GM06990 (cell line): ENCODE measurements around the gene MORN5.

ENCODE experiments used
- DNase-seq: peaks from one replicate; pipeline ENCODE4 v3.0.0-alpha.2; 2011; ENCODE audit not compliant: insufficient read length; ENCODE audit errors: extremely low read depth
- H3K27me3 ChIP-seq: replicated peaks from 2 replicates; pipeline ENCODE4 v1.6.0; 2011; ENCODE audit warnings: low read length; ENCODE audit not compliant: control insufficient read depth, insufficient read depth
- H3K36me3 ChIP-seq: 2 replicates; pipeline ENCODE4 v1.5.1; 2011; ENCODE audit warnings: low read length; ENCODE audit not compliant: control insufficient read depth, insufficient read depth
- H3K4me3 ChIP-seq: replicated peaks from 2 replicates; pipeline ENCODE4 v1.5.1; 2011; ENCODE audit warnings: low read depth, mild to moderate bottlenecking, control low read depth, low read length
- CTCF ChIP-seq: IDR thresholded peaks from 2 replicates; pipeline ENCODE4 v1.5.1; 2011; ENCODE audit warnings: low read length, control low read depth, mild to moderate bottlenecking, inconsistent platforms; ENCODE audit not compliant: insufficient read depth, poor library complexity, severe bottlenecking

MORN5 gene

GRCh38 chr9:122126331-122127261 lies 33.1 kb upstream of the MORN5 start:
- no peak overlapping the region for H3K4me3 ChIP-seq
- no peak for TF ChIP-seq CTCF

GRCh38 chr9:122127396-122127798 lies 32.3 kb upstream of the MORN5 start:
- peaks cover 1% of the 10 kb centered on the region for H3K27me3 ChIP-seq
- no peak for DNase-seq
- TF ChIP-seq CTCF: no peak
- no peak overlapping the region for H3K4me3 ChIP-seq
- H3K36me3 ChIP-seq: no peaks in the 10 kb centered on the region

More at GRCh38 chr9:122126331-122127261, 33.1 kb upstream of the MORN5 start:
- Histone ChIP-seq H3K36me3 (no peaks in the 10 kb centered on the region), H3K27me3 (peaks cover 1% of the 10 kb centered on the region)
- DNase-seq: no peak

GRCh38 chr9:122128007-122128968 lies 31.4 kb upstream of the MORN5 start:
- Histone ChIP-seq H3K4me3 (no peak overlapping the region), H3K27me3 (peaks cover 1% of the 10 kb centered on the region), H3K36me3 (no peaks in the 10 kb centered on the region)
- DNase-seq: no peak
- no peak for TF ChIP-seq CTCF

- DNase-seq: no peak
- Histone ChIP-seq H3K36me3 (no peaks in the 10 kb centered on the region), H3K4me3 (no peak overlapping the region), H3K27me3 (peaks cover 1% of the 10 kb centered on the region)
- TF ChIP-seq CTCF: no peak
Observed at GRCh38 chr9:122128969-122129343, 30.8 kb upstream of the MORN5 start.

GRCh38 chr9:122129969-122130368 lies 29.7 kb upstream of the MORN5 start:
- no peak overlapping the region for H3K4me3 ChIP-seq
- H3K27me3 ChIP-seq: peaks cover 1% of the 10 kb centered on the region; the same call in 1 of the 2 replicates
- DNase-seq: no peak
- no peak for TF ChIP-seq CTCF
- H3K36me3 ChIP-seq: no peaks in the 10 kb centered on the region
